A549 (cell line): Measurements from ENCODE around the gene TWIST2.

Experiments
- CTCF ChIP-seq: fragments of >200 bp; sonication (Bioruptor Twin); formaldehyde crosslinking; IDR thresholded peaks from 3 replicates; pipeline ENCODE4 v1.5.1; 2016
- POLR2AphosphoS2 ChIP-seq: conservative IDR thresholded peaks from 2 replicates; pipeline ENCODE4 v1.6.1; 2012; ENCODE audit warnings: low read length, improper control_type of control experiment, inconsistent platforms
- RCOR1 ChIP-seq: fragments of 150-350 bp; IDR thresholded peaks from 2 replicates; pipeline ENCODE4 v1.6.1; 2014; ENCODE audit warnings: antibody characterized with exemption, low read length, low read depth

- TF ChIP-seq CTCF (no peak), POLR2AphosphoS2 (no peak), RCOR1 (no peak)
Observed at GRCh38 chr2:238821944-238822670, 25.8 kb upstream of the TWIST2 start.
